Measurements from ENCODE around the gene DNAAF1. TPM values are rescaled to one million over a fixed set of nuclear protein-coding genes. Genes with fewer than 3 reads are reported as not detected.

DNAAF1 gene
- total RNA-seq, 1 donor from 2014 or later, result 0.18 TPM

DNA sequence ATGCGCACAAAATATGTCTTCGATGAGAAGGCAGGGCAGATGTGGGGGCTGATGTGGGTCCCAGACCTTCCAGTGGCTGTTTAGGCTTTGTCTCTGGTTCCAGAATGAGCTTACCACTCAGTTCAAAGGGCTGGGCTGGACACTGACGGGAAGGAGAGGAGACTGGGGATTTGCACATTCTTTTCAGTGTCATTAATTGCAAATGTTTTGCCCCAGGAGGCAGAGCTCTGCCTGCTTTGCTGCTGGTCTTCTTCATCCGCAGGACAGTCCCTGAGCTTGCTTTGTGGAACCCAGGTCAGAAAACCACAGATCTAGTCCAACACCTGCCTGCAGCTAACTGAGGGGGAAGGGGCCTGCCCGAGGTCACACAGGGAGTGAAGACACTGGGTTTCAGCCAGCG lies 73.8 kb downstream of the DNAAF1 start:
- H3K9me3 Mint-ChIP-seq (ENCODE audit: unreplicated experiment), result no peaks in the 10 kb centered on the region
- no peak overlapping the region for H3K27ac Mint-ChIP-seq (ENCODE audit: unreplicated experiment)
- H3K4me1 Mint-ChIP-seq (ENCODE audit: unreplicated experiment), result no peaks in the 10 kb centered on the region
- H3K4me3 Mint-ChIP-seq (ENCODE audit: unreplicated experiment), result no peak overlapping the region
- H3K36me3 Mint-ChIP-seq (ENCODE audit: low read depth, unreplicated experiment), result no peaks in the 10 kb centered on the region
- no peak for DNase-seq (ENCODE audit: low spot score)
- no peak for TF ChIP-seq CTCF (IDR thresholded peaks at IDR 0.05; ENCODE audit: unreplicated experiment)
- H3K27me3 Mint-ChIP-seq (ENCODE audit: unreplicated experiment), result peaks cover 4% of the 10 kb centered on the region

DNA sequence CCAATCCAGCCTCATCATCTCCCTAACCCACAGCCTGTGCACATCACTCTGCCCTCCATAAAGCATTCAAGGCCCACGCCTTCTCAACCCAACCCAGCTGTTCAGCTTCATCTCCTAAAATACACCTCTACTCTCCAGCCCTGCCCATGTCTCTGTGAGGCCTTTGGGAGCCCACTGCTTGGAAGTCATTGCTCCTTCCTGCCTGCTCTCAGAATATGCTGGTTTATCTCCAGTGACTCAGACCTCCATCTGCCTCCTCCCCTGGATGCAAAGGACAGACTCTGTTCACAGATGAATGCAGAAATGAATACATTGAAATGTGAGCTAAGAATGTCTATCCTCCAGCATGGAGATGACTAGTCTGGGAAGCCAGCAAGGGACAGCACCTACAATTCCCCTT lies 75.7 kb downstream of the DNAAF1 start:
- Mint-ChIP-seq H3K9me3 (ENCODE audit: unreplicated experiment) (no peaks in the 10 kb centered on the region), H3K4me3 (ENCODE audit: unreplicated experiment) (no peak overlapping the region), H3K27me3 (ENCODE audit: unreplicated experiment) (peaks cover 4% of the 10 kb centered on the region), H3K4me1 (ENCODE audit: unreplicated experiment) (no peaks in the 10 kb centered on the region), H3K27ac (ENCODE audit: unreplicated experiment) (no peak overlapping the region), H3K36me3 (ENCODE audit: low read depth, unreplicated experiment) (no peaks in the 10 kb centered on the region)
- DNase-seq (ENCODE audit: low spot score), result no peak
- no peak for TF ChIP-seq CTCF (IDR thresholded peaks at IDR 0.05; ENCODE audit: unreplicated experiment)

DNA sequence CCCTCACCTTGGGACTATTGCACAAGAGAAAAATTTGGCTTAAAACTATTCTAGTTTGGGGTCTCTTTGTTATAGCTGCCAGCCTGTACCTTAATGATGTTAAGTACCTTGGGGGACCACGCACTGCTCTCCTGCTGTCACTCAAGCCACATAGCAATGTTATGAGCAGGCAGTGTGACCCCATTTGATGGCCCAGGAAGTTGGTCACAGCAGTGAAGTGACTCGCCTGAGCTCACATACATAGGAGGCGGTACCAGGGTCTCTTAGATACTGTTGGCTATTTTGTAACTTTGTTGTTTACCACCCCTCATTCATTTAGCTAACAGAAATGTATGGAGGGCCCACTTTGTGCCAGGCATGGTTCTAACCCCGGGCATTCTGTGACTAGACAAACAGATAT lies 78.3 kb downstream of the DNAAF1 start:
- no peak for DNase-seq (ENCODE audit: low spot score)
- Mint-ChIP-seq H3K4me1 (ENCODE audit: unreplicated experiment) (no peaks in the 10 kb centered on the region), H3K36me3 (ENCODE audit: low read depth, unreplicated experiment) (no peaks in the 10 kb centered on the region), H3K27ac (ENCODE audit: unreplicated experiment) (no peak overlapping the region), H3K27me3 (ENCODE audit: unreplicated experiment) (peaks cover 4% of the 10 kb centered on the region), H3K4me3 (ENCODE audit: unreplicated experiment) (no peak overlapping the region), H3K9me3 (ENCODE audit: unreplicated experiment) (no peaks in the 10 kb centered on the region)
- TF ChIP-seq CTCF (IDR thresholded peaks at IDR 0.05; ENCODE audit: unreplicated experiment), result no peak

GRCh38 chr16:84224554-84224953 lies 79.4 kb downstream of the DNAAF1 start:
- H3K4me1 Mint-ChIP-seq (ENCODE audit: unreplicated experiment), result peaks cover 1% of the 10 kb centered on the region
- no peak for DNase-seq (ENCODE audit: low spot score)
- H3K4me3 Mint-ChIP-seq (ENCODE audit: unreplicated experiment), result no peak overlapping the region
- H3K36me3 Mint-ChIP-seq (ENCODE audit: low read depth, unreplicated experiment), result no peaks in the 10 kb centered on the region
- peaks cover 5% of the 10 kb centered on the region for H3K27me3 Mint-ChIP-seq (ENCODE audit: unreplicated experiment)
- no peak for TF ChIP-seq CTCF (IDR thresholded peaks at IDR 0.05; ENCODE audit: unreplicated experiment)
- H3K9me3 Mint-ChIP-seq (ENCODE audit: unreplicated experiment), result no peaks in the 10 kb centered on the region
- H3K27ac Mint-ChIP-seq (ENCODE audit: unreplicated experiment), result no peak overlapping the region

DNA sequence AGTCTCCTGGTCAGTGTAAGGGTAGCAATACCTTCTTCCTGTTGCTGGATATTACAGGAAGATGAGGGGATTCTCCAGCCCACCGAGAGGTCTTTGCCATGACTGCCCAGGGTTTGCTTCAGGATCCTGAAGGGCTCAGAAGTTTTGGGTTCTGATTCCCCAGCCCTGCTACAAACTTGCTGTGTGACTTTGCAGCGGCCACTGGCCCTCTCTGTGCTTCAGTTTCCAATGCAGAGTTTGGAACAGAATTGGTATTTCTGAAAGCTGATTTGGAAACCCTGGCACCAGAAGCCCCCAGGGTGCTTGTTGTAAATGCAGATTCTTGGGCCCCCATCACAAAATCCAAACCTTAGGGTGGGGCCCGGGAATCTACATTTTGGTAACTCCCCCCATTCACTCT lies 80.0 kb downstream of the DNAAF1 start:
- Mint-ChIP-seq H3K4me3 (ENCODE audit: unreplicated experiment) (no peak overlapping the region), H3K9me3 (ENCODE audit: unreplicated experiment) (no peaks in the 10 kb centered on the region), H3K27me3 (ENCODE audit: unreplicated experiment) (peaks cover 8% of the 10 kb centered on the region), H3K4me1 (ENCODE audit: unreplicated experiment) (peaks cover 3% of the 10 kb centered on the region), H3K27ac (ENCODE audit: unreplicated experiment) (no peak overlapping the region), H3K36me3 (ENCODE audit: low read depth, unreplicated experiment) (no peaks in the 10 kb centered on the region)
- no peak for DNase-seq (ENCODE audit: low spot score)
- no peak for TF ChIP-seq CTCF (IDR thresholded peaks at IDR 0.05; ENCODE audit: unreplicated experiment)

All from endothelial cell (in vitro differentiated cells).